GM15510 (cell line): ENCODE results near the gene TFAP2E.

Source experiments
- POLR2A ChIP-seq: IDR thresholded peaks from 3 replicates; pipeline ENCODE4 v1.6.1; 2011; ENCODE audit warnings: borderline replicate concordance; ENCODE audit not compliant: insufficient read length; ENCODE audit errors: extremely low read depth

The TFAP2E gene

GRCh38 chr1:35561972-35562680 is 11.0 kb upstream of the TFAP2E start:
- no peak for TF ChIP-seq POLR2A

- no peak for TF ChIP-seq POLR2A
Observed at GRCh38 chr1:35563166-35563565, 9.9 kb upstream of the TFAP2E start.

GRCh38 chr1:35564037-35564883 is 8.9 kb upstream of the TFAP2E start:
- TF ChIP-seq POLR2A, result no peak

- no peak for TF ChIP-seq POLR2A
Observed at GRCh38 chr1:35564884-35565741, 8.0 kb upstream of the TFAP2E start.

- no peak for TF ChIP-seq POLR2A
Observed at GRCh38 chr1:35565742-35566133, 7.4 kb upstream of the TFAP2E start.

GRCh38 chr1:35567947-35568558 is 5.1 kb upstream of the TFAP2E start:
- no peak for TF ChIP-seq POLR2A

GRCh38 chr1:35568975-35569395 is 4.1 kb upstream of the TFAP2E start:
- no peak for TF ChIP-seq POLR2A

GRCh38 chr1:35569936-35570335 is 3.2 kb upstream of the TFAP2E start:
- no peak for TF ChIP-seq POLR2A

- TF ChIP-seq POLR2A, result no peak
Observed at GRCh38 chr1:35570589-35571137, 2.5 kb upstream of the TFAP2E start.

- no peak for TF ChIP-seq POLR2A
Observed at GRCh38 chr1:35571263-35571662, 1.9 kb upstream of the TFAP2E start.

- no peak for TF ChIP-seq POLR2A
Observed at GRCh38 chr1:35572296-35572695, 818 bp upstream of the TFAP2E start.

- no peak for TF ChIP-seq POLR2A
Observed at GRCh38 chr1:35574125-35574654, 1.1 kb downstream of the TFAP2E start.

GRCh38 chr1:35574655-35575415 is 1.7 kb downstream of the TFAP2E start:
- TF ChIP-seq POLR2A, result no peak

GRCh38 chr1:35575416-35575958 is 2.4 kb downstream of the TFAP2E start:
- TF ChIP-seq POLR2A, result no peak
